Natural killer cell (primary cell): Measurements from ENCODE around the gene NFIC. TPM values are rescaled to one million over a fixed set of nuclear protein-coding genes. Genes with fewer than 3 reads are reported as not detected.

Experiments
- ATAC-seq, 3 donors: fragments of 150-1000 bp in 2 of 3; fragments of 200-7000 bp in 1 of 3; cut with Tn5 transposase; 1 replicate in 1 of 3; 2 replicates in 2 of 3; pipeline ENCODE4 v1.10.0; 2021; ENCODE audit warnings: mild to moderate bottlenecking in 2 of 3, moderate library complexity in 2 of 3
- DNase-seq, 2 donors: peaks; one replicate each; pipeline versions ENCODE4 v3.0.0 to v3.0.0-alpha.2; 2013 to 2021; ENCODE audit warnings: mixed read lengths in 1 of 2
- H3K27ac ChIP-seq: one replicate; pipeline ENCODE4 v1.5.1; 2013; ENCODE audit warnings: mild to moderate bottlenecking, low read length
- H3K27me3 ChIP-seq: one replicate; pipeline ENCODE4 v1.6.1; 2013; ENCODE audit warnings: low read length; ENCODE audit not compliant: control insufficient read depth, insufficient read depth
- H3K36me3 ChIP-seq: one replicate; pipeline ENCODE4 v1.6.1; 2013; ENCODE audit warnings: low read length; ENCODE audit not compliant: control insufficient read depth, insufficient read depth
- H3K4me1 ChIP-seq: one replicate; pipeline ENCODE4 v1.6.1; 2013; ENCODE audit warnings: low read length; ENCODE audit not compliant: control insufficient read depth, insufficient read depth
- H3K4me3 ChIP-seq: one replicate; pipeline ENCODE4 v1.5.1; 2013; ENCODE audit warnings: low read length
- H3K9me3 ChIP-seq: one replicate; pipeline ENCODE4 v1.6.1; 2013; ENCODE audit warnings: low read length; ENCODE audit not compliant: control insufficient read depth, insufficient read depth
- H3K27ac Mint-ChIP-seq, 2 donors: one replicate each; pipeline ENCODE4 v1.8.0; 2022; ENCODE audit warnings: mild to moderate bottlenecking in 2 of 2, mixed read lengths in 2 of 2, moderate library complexity in 1 of 2
- H3K27me3 Mint-ChIP-seq, 2 donors: one replicate each; pipeline ENCODE4 v1.8.0; 2022; ENCODE audit warnings: low read depth in 2 of 2, mixed read lengths in 2 of 2
- H3K36me3 Mint-ChIP-seq: one replicate; pipeline ENCODE4 v1.8.0; 2022; ENCODE audit warnings: mixed read lengths
- H3K4me1 Mint-ChIP-seq, 2 donors: one replicate each; pipeline ENCODE4 v1.8.0; 2022; ENCODE audit warnings: mixed read lengths in 2 of 2
- H3K4me3 Mint-ChIP-seq: one replicate; pipeline ENCODE4 v1.8.0; 2022; ENCODE audit warnings: mild to moderate bottlenecking, moderate library complexity, mixed read lengths
- H3K9me3 Mint-ChIP-seq, 2 donors: one replicate each; pipeline ENCODE4 v1.8.0; 2022; ENCODE audit warnings: mixed read lengths in 2 of 2
- CTCF ChIP-seq: fragments of 200-600 bp; IDR thresholded peaks from one replicate; pipeline ENCODE4 v1.8.0; 2022; ENCODE audit warnings: antibody characterized with exemption
- WGBS: methylation state at CpG from one replicate; pipeline ENCODE4 v1.1.7; 2013; ENCODE audit warnings: missing lambda C conversion rate; ENCODE audit not compliant: insufficient coverage; 5-methylcytosine and 5-hydroxymethylcytosine counted together
- intact Hi-C: fragments of 100-400 bp; cut with micrococcal nuclease; formaldehyde crosslinking; loops from one replicate; pipeline ENCODE4 v1.14.2; 2022
- total RNA-seq, 4 donors: library from RNA; stranded (reverse); fragments of 120-200 nt in 1 of 4; gene quantifications; one replicate each; pipeline versions ENCODE4 v1.2.3 to v1.2.4, GENCODE V29; 2013 to 2022

The NFIC gene
- total RNA-seq, 3 donors from 2014 or later (not counting 1 experiment from before 2014, with no cell fraction given) = 18.5 to 22.2 (median 20.6) TPM

- no peak for DNase-seq
- no peak overlapping the region for H3K27ac Mint-ChIP-seq
- H3K27me3 Mint-ChIP-seq = no peaks in the 10 kb centered on the region
- no peak for ATAC-seq
- Histone ChIP-seq H3K27ac (no peak overlapping the region), H3K9me3 (no peaks in the 10 kb centered on the region), H3K36me3 (no peaks in the 10 kb centered on the region), H3K27me3 (no peaks in the 10 kb centered on the region), H3K4me3 (no peak overlapping the region), H3K4me1 (peaks cover 11% of the 10 kb centered on the region)
- no peak for TF ChIP-seq CTCF
- 91% methylated on average over 8 of the region's 8 CpGs for WGBS
- H3K9me3 Mint-ChIP-seq = no peaks in the 10 kb centered on the region
- H3K4me3 Mint-ChIP-seq = no peak overlapping the region
- peaks cover 13% of the 10 kb centered on the region in 2 donors for H3K4me1 Mint-ChIP-seq
- intact Hi-C loops = no loop called here
- no peaks in the 10 kb centered on the region for H3K36me3 Mint-ChIP-seq
Measured at GRCh38 chr19:3474010-3474409, 107.6 kb downstream of the NFIC start.

GRCh38 chr19:3474614-3475013 lies 108.2 kb downstream of the NFIC start:
- Histone ChIP-seq H3K4me1 (peaks cover 17% of the 10 kb centered on the region), H3K36me3 (no peaks in the 10 kb centered on the region), H3K9me3 (no peaks in the 10 kb centered on the region), H3K27ac (no peak overlapping the region), H3K27me3 (no peaks in the 10 kb centered on the region), H3K4me3 (no peak overlapping the region)
- 85% methylated on average over 2 of the region's 2 CpGs for WGBS
- H3K4me1 Mint-ChIP-seq = peaks cover 13 to 19% of the 10 kb centered on the region in 2 donors
- no peaks in the 10 kb centered on the region for H3K36me3 Mint-ChIP-seq
- no peaks in the 10 kb centered on the region for H3K9me3 Mint-ChIP-seq
- no peak overlapping the region for H3K27ac Mint-ChIP-seq
- no peak overlapping the region for H3K4me3 Mint-ChIP-seq
- no peak for ATAC-seq
- no peak for TF ChIP-seq CTCF
- intact Hi-C loops = no loop called here
- no peaks in the 10 kb centered on the region for H3K27me3 Mint-ChIP-seq
- no peak for DNase-seq

- Mint-ChIP-seq H3K27me3 (no peaks in the 10 kb centered on the region), H3K27ac (no peak overlapping the region), H3K36me3 (no peaks in the 10 kb centered on the region), H3K9me3 (no peaks in the 10 kb centered on the region), H3K4me3 (no peak overlapping the region), H3K4me1 (peaks cover 13 to 23% of the 10 kb centered on the region in 2 donors)
- peaks cover 24% of the 10 kb centered on the region for H3K4me1 ChIP-seq
- no peaks in the 10 kb centered on the region for H3K27me3 ChIP-seq
- no peak for ATAC-seq
- H3K27ac ChIP-seq = no peak overlapping the region
- H3K36me3 ChIP-seq = no peaks in the 10 kb centered on the region
- H3K4me3 ChIP-seq = no peak overlapping the region
- H3K9me3 ChIP-seq = no peaks in the 10 kb centered on the region
- WGBS = 90% methylated on average over 4 of the region's 4 CpGs
- no peak for TF ChIP-seq CTCF
- intact Hi-C loops = no loop called here
- DNase-seq = no peak
Measured at GRCh38 chr19:3475449-3475848, 109.1 kb downstream of the NFIC start.

- Mint-ChIP-seq H3K27me3 (no peaks in the 10 kb centered on the region), H3K4me3 (no peak overlapping the region), H3K9me3 (no peaks in the 10 kb centered on the region), H3K36me3 (no peaks in the 10 kb centered on the region), H3K27ac (no peak overlapping the region), H3K4me1 (peaks cover 13 to 23% of the 10 kb centered on the region in 2 donors)
- Histone ChIP-seq H3K9me3 (no peaks in the 10 kb centered on the region), H3K4me3 (no peak overlapping the region), H3K4me1 (peaks cover 25% of the 10 kb centered on the region), H3K27me3 (no peaks in the 10 kb centered on the region), H3K27ac (no peak overlapping the region), H3K36me3 (no peaks in the 10 kb centered on the region)
- intact Hi-C loops = no loop called here
- ATAC-seq = no peak
- 95% methylated on average over 2 of the region's 2 CpGs for WGBS
- no peak for TF ChIP-seq CTCF
- DNase-seq = no peak
Measured at GRCh38 chr19:3476830-3477229, 110.4 kb downstream of the NFIC start.
